Activated CD8-positive, alpha-beta memory T cell treated with anti-CD3 and anti-CD28 coated beads for 48 hours (primary cell): ENCODE data around the gene LPAR1.
"Not testable (repeated sequence)": the region's sequence is repeated elsewhere in the genome, so short reads cannot be mapped to it uniquely, and the experiment has no call there.

ENCODE experiments used
- DNase-seq, 3 experiments: peaks; one replicate each; pipeline ENCODE4 v3.0.0-alpha.2; 2020; ENCODE audit warnings: low read depth in 2 of 3, low spot score in 2 of 3

Gene LPAR1, protein sequence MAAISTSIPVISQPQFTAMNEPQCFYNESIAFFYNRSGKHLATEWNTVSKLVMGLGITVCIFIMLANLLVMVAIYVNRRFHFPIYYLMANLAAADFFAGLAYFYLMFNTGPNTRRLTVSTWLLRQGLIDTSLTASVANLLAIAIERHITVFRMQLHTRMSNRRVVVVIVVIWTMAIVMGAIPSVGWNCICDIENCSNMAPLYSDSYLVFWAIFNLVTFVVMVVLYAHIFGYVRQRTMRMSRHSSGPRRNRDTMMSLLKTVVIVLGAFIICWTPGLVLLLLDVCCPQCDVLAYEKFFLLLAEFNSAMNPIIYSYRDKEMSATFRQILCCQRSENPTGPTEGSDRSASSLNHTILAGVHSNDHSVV

DNA sequence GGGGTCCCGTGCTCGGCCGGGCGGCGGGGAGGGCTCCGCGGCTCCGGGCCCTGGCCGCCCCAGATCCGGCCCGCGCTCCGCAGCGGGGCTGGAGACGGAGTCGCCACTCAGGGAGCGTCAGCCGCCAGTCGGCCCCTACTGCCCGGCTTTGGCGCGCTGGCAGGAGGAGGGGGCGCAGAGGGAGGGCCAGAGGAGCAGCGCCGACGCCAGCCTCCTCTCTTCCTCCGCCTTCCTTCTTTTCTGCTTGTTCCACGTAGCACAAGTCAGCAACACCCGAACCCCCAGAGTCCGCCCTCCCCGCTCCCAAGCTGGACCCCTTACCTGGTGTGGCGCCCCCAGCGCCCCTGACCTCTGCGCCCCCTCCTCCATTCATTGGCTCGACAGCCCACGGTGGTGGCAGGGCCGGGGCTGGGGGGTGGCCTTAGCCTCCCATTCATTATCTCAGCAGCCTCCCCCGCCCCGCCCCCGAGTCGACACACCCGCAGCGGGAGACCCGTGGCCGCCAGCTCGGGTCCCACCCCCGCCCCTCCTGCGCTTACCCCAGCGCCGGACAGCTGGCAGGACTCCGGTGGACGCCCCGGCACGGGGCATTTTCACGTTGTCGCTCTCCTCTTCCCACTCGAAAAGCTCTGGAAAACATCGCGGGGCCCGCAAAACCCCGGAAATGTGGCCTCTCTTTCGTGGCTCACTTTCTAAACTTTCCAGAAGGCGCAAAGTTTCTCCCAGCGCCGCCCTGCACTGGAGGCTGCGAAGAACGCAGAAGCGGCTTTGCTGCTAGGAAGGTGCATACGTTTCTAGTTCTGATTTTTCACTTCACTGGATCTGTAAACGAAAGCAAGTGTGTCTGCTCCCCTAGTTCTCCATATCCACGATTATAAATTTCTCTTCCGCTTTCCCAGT, at the start of gene LPAR1:
TSS of gene LPAR1 (minus strand) at position 140 of the 900 bp plus-strand sequence. CDS start 66,353 bp downstream, outside the sequence.
- no peak for DNase-seq

DNA sequence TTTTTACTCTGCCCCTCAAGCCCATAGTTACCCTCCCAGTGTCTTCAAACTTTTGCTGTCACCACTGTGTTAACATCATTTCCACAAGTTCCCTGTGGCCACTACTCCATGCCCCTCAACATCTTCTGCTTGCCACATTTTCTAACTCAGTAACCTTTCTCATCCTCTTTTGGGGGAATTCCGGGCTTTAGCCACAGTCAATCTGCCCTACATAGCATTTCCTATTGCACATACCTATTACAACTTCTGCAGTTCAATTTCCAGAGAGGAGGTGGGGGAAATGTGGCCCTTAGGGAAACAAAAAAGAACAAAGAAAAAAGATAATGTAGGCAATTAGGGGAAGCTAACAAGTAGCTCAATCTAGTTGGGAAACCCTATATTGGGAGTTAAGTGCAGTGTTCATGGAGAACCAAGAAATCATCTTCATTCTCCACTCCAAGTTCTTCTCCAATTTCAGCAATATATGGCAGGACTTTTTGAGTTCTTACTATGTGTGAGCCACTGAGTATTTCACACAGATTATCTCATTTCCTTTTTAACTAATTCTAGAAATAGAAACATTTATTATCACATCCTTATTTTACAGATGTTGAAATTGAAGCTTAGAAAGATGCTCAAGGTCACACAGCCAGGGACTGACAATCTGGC, 40.2 kb upstream of the LPAR1 start:
- no peak for DNase-seq

DNA sequence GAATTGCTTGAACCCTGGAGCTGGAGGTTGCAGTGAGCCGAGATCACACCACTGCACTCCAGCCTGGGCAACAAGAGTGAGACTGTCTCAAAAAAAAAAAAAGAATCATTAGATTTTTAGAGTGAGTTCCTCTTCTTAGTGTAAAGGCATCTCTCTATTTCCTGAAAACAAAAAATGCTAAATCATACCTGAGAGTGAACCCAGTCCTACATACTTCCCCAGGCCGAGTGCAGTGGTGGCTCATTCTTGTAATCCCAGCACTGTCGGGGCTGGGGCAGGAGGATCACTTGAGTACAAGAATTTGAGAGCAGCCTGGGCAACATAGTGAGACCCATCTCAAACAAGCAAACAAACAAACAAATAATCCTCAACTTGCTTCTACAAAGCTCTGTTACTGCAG, 38.2 kb upstream of the LPAR1 start:
- no peak for DNase-seq

DNA sequence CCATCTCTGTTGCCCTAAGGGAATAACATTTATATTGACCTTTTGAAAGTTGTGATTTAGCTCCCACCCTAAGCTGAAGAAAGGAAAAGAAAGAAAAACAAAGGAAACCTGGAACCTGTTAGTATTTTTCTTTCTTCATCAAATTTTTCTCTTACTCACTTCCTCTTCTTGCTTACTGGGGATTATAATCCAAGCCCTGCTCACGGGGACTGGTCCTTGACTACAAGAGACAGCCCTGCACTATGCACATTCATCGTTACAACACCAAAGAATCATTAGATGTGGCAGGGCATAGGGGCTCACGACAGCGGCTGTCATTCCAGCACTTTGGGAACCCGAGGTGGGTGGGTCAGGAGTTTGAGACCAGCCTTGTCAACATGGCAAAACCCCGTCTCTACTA, 37.8 kb upstream of the LPAR1 start:
- no peak for DNase-seq

DNA sequence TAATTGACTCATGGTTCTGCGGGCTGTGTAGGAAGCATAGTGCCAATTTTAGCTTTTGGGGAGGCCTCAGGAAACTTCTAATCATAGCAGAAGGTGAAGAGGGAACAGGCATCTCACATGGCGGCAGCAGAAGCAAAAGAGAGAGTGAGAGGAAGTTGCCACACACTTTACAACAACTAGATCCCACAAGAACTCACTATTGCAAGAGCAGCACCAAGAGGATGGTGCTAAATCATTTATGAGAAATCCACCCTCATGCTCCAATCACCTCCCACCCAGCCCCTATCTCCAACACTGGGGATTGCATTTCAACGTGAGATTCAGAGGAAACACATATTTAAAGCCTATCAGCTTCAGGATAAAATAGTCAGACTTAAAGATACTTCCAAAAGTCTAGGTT, 36.1 kb upstream of the LPAR1 start:
- no peak for DNase-seq

DNA sequence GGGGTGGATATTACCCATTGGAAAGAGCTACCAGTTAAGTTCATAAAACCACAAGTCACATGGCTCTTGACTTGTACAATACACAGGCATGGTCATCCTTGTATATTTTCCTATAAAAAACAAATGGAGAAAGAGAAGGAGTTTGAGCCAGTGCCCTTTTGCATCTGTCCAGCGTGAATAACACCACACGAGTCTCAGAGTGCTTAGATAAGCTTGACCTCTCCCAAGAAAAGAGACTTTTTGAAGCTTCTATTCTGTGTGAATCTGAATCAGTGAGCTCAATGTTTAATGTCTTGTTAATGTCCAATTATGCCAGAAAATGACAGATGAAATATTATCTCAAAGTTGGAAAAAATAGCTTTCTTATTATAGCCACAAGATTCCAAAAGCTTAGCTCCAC, 30.9 kb upstream of the LPAR1 start:
- DNase-seq: no peak

DNA sequence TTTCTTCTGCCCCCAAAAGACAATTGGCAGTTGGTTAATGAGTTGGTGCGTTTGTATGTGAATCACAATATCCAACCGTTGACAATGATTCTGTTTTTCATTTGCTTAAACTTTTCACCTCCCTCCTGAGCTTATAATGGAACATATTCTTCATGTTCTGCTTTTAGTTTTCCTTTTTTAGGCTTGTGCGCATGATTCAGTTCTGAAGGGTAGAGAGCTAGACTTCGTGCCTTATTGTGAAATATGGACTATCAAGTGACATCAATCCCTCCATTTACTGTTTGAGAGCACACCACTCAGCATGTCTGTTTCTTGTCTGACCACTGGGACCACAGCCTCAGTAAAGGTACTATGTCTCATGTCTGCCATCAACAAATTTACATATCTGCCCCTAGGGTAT, 30.5 kb upstream of the LPAR1 start:
- DNase-seq: no peak

DNA sequence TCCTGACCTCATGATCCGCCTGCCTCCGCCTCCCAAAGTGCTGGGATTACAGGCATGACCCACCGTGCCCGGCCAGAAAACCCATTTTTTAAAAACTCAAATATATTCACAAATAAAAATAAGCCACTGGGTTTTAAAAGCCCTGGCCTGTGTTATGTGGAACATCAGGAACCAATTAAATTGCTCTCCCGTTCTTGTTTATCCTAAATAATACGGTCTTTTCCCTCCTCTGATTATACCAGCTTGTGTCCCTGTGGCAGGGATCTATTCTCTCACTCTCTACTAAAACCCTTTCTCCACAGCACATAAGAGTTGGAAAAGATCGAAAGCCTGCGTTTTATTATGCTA, 30.1 kb upstream of the LPAR1 start:
- DNase-seq: no peak

DNA sequence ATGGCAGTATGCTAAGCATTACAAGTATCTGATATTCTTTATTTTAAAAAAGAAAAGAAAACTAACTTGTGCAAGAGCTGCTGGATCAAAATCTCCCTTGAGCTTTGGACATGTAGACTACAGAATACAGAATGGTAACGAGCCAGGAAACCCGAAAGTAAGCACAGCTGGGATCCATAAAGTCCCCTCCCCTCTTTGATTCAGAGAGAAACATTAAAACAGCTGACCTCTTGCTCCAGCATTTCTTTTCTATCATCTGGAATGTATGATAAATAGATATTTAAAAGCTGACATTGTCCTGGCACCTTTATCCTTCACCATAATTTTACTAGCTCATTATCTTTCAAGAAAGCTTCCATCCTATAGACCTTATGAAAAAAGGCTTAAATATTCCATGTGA, 28.2 kb upstream of the LPAR1 start:
- no peak for DNase-seq

DNA sequence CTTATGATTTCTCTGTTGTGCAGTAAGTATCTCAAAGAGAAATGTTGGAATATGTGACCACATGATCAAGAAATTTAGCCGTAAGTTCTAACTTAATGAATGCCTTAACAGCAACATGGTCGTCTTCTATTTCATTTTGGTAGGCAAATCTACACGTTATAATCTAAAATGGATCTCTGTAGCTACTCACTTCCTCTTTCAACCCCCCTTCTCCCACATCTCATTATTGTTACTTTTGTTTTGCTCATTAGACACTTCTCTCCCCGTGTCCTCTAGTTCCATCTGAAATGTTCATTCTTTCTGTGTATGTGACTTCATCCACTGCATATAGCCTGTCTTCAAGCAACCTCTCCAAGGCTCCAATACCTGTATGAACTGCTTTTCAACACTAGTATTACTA, 27.1 kb upstream of the LPAR1 start:
- DNase-seq: no peak

DNA sequence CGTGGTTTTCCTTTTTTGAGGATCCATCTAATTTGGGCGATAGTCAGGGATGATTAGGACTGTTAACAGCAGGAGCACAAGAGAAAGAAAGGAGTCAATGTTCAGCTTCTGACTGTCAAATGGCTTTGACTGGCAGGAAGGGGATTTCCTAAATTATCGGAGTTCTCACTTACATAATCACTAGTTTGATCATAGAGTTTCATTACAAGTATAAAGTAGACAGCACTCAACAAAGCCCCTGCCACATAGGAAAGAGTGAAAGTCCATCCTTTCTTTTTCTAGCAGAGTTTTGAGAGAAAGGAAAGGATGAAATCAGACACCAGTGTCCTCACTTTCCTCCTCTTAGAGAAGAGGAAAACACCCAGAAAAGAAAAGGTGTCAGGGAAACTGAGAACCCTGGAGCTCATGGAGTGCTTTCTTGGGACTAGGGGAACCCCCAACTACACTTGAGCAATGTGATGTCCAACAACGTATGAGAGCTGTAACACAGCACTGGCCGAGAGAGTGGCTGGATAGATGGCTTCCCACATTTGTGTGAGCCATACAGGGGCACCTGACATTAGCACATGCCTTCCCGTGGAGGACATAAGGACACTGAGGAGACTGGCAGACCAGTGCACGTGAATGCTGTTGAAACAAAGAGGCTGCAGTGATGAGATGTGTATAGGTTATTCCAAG, 26.0 kb upstream of the LPAR1 start:
- DNase-seq: no peak

DNA sequence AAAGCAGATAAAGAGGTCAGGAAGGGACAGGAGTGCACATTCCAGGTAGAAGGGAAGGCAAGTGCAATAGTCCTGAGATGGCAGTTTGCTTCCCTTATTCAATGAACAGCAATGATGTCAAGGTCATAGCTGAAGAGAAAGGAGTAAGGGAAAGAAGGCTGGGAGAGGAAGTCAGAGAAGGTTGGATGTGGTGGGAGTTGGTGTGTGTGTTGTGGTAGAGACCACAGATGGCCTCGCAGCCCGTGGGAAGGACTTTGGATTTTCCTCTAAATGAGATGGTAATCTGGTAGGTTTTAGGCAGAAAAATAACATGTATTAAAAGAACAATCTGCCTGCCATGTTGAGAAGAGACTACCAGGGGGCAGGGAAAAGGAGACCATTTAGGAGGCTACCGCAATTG, 25.1 kb upstream of the LPAR1 start:
- DNase-seq: no peak

DNA sequence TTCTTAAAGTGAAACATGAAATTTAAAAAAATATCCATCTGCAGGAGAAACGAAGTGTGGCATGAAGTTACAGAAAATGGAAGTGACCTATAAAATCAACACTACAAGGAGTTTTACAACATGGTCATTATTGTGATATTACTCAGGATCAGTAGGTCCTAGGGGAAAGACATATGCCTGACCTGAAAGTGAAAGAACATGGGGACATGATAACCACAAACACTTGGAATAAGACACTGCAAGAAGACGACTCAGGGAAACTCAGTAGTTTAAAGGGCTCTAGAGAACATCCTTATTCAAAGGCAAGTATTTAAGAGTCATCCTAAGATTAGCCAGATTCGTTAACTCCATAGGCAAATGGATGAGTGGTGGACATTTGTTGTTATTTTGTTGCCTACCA, 19.9 kb upstream of the LPAR1 start:
- DNase-seq: no peak

DNA sequence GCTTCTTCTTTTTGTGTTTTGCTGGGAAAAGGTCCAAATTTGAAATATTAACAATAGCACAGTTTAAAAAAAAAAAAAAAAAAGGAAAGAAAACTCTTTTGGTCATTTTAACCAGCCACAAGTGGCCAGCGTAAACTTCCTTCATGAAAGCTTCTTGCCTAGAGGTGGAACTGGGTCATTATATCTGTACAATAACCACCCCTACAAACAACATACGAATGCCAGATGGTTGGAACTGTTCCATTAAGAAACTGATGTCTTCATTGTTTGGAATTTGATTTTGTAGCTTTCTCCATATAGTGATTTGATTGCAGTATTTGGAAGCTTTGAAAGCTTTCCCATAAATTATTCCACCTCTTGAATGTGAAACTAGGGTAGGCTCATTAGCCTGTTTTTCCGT, 18.3 kb upstream of the LPAR1 start:
- no peak for DNase-seq

DNA sequence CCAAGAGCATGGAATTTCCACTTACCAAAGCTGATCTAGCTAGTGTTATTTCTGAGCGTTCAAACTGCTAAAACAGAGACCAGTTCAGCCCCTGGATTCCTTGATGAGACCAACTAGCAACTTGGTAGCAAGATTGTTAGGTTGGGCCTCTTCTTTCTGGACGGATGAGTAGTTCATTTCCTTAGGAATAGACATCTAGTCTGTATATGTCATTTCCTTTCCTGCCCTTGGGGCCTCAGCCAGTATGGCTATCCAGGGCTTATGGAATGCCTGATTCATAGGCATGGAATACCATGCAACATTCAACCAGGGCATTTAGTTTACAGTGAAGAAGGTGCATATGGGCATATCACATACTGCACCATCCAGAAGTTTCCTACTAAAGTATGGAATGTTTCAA, 14.5 kb upstream of the LPAR1 start:
- no peak for DNase-seq

DNA sequence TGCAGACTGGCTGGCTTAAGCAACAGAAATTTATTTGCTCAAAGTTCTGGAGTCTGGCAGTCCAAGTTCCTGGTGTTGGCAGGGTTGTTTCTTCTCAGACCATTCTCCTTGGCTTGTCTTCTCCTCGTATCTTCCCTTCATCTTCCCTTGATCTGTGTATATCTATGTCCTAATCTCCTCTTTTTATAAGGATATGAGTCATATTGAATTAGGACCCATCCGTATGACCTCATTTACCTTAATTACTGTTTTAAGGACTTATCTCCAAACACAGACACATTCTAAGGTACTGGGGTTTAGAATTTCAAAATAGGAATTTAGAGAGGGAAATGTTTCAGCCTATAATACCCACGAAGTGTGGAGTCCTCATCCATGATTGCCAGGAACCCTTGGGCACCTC, 13.1 kb upstream of the LPAR1 start:
- DNase-seq: no peak

DNA sequence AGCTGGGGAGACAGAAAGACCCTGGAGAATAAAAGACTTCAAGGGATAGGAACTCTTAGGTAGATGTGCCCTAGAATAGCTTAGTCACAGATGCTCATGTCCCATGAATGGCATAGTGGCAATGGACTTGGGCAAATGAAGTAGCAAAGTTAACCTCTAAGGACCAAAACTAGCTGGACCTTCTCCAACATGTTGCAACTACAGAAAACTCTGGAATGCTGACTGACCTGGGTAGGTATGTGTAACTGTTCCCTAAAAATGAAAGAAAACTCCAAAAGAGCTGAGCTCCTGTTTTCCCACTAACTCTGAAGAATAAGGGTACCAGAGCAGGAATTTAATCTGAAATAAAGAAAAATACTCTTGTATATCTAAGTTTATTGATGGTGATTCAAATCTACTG, 12.5 kb upstream of the LPAR1 start:
- no peak for DNase-seq

DNA sequence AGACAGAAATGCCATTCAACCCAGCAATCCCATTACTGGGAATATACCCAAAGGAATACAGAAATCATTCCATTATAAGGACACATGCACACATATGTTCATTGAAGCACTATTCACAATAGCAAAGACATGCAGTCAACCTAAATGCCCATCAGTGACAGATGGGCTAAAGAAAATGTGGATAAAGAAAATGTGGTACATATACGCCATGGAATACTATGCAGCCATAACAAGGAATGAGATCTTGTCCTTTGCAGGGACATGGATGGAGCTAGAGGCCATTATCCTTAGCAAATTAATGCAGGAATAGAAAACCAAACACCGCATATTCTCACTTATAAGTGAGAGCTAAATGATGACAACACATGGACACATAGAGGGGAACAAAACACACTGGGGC, 9.0 kb upstream of the LPAR1 start:
- DNase-seq: not testable (repeated sequence)

DNA sequence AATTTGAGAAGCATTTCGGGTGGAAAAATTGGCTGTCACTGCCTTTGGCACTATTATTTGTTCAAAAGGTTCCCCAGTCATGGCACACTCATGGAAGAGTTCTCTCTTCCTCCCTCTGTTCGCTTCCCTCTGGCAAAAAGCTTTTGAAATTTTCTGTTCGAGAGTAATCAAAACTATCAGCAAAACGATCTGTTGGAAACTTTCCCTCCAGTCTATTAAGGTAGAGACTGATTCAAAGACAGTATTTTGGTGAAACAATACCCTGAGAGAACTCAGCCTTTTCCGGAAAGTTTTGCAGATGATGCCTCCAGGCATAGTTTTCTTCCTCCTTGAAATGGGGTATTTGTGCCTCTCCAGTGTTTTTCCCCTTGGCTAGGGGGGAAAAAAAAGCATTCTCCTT, 3.6 kb upstream of the LPAR1 start:
- DNase-seq: no peak

DNA sequence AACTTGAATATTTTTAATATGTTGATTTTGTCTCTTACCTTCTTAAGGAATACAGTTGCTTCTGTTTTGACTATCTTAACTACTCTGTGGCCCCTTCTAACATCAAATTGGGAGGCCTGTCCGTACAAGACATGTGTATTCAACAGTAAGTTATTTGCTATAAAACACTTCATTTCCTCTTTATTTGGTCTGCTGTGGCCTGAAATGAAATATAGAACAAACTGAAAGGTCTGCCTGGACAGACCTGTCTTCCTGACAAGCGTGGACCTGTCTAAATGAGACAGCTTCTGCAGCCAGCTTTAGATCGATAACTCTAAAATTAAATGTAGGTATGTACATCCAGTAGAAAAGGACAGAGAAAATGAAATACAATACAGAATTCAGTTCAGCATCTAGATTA, 2.2 kb upstream of the LPAR1 start:
- DNase-seq: no peak

DNA sequence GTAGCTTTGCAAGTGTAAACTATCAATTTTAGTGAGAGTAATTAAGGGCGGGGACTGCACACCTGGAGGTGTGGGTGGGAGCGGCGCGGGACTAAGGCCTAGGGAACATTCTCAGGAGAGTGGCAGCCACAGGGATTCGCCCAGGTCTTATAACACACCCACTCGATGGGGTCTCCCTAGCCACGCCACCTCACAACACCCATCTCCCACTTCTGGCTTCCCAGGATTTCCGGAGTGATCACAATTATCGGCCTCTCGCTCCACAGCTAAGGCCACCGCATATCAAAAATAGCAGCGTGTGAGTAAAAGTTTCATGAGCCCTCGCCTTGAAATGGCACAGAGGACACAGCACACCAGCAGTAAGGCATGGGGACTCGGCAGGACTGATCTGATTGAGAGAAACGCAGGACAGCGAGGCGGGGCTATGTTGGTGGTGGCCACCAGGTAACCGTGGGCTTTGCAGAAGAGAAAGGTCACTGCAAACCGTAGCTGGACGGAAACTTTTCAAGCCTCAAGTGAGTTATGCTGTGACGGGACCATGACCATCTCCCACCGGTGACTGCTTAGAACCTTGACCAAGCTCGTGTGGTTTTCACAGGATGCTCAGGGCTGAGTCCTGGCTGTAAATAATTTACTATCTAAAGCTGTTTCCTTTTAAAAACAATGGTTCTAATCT, 1.1 kb upstream of the LPAR1 start:
- no peak for DNase-seq
